Measurements from ENCODE around the gene GAS2.

The GAS2 gene

GRCh38 chr11:22730319-22730718 lies 63.9 kb downstream of the GAS2 start:
- no peak for DNase-seq

GRCh38 chr11:22732588-22732987 lies 66.2 kb downstream of the GAS2 start:
- no peak for DNase-seq

- DNase-seq, result no peak
These were observed 67.3 kb downstream of the GAS2 start for GRCh38 chr11:22733475-22734248.

- DNase-seq, result no peak
These were observed 68.4 kb downstream of the GAS2 start for GRCh38 chr11:22734628-22735345.

- no peak for DNase-seq
These were observed 75.8 kb downstream of the GAS2 start for GRCh38 chr11:22742157-22742613.

- no peak for DNase-seq
These were observed 83.1 kb downstream of the GAS2 start for GRCh38 chr11:22749536-22749935.

- DNase-seq, result no peak
These were observed 86.5 kb downstream of the GAS2 start for GRCh38 chr11:22752908-22753310.

GRCh38 chr11:22753416-22753815 lies 87.0 kb downstream of the GAS2 start:
- no peak for DNase-seq

GRCh38 chr11:22761066-22761465 lies 94.7 kb downstream of the GAS2 start:
- DNase-seq, result no peak

GRCh38 chr11:22763166-22763565 lies 96.8 kb downstream of the GAS2 start:
- DNase-seq, result no peak

- DNase-seq, result no peak
These were observed 98.3 kb downstream of the GAS2 start for GRCh38 chr11:22764735-22765134.

- DNase-seq, result no peak
These were observed 101.9 kb downstream of the GAS2 start for GRCh38 chr11:22768281-22768680.

GRCh38 chr11:22769081-22769480 lies 102.7 kb downstream of the GAS2 start:
- no peak for DNase-seq

- no peak for DNase-seq
These were observed 108.3 kb downstream of the GAS2 start for GRCh38 chr11:22774716-22775115.

- DNase-seq, result no peak
These were observed 108.8 kb downstream of the GAS2 start for GRCh38 chr11:22775248-22775647.

GRCh38 chr11:22778642-22779041 lies 112.2 kb downstream of the GAS2 start:
- DNase-seq, result no peak

GRCh38 chr11:22779850-22780249 lies 113.4 kb downstream of the GAS2 start:
- no peak for DNase-seq

- no peak for DNase-seq
These were observed 114.7 kb downstream of the GAS2 start for GRCh38 chr11:22780952-22781593.

GRCh38 chr11:22785251-22785650 lies 118.8 kb downstream of the GAS2 start:
- no peak for DNase-seq

- DNase-seq, result no peak
These were observed 120.1 kb downstream of the GAS2 start for GRCh38 chr11:22786475-22786874.

GRCh38 chr11:22787055-22787454 lies 120.6 kb downstream of the GAS2 start:
- DNase-seq, result no peak

GRCh38 chr11:22787551-22788162 lies 121.2 kb downstream of the GAS2 start:
- DNase-seq, result peak; percentile 33

GRCh38 chr11:22792497-22792896 lies 126.1 kb downstream of the GAS2 start:
- peak; percentile 10 for DNase-seq
